Stimulated activated CD4-positive, alpha-beta T cell treated with anti-CD3 and anti-CD28 coated beads, Interleukin-15, amount 100 ng/mL, for 1 hour (primary cell): ENCODE measurements around the gene SCAMP5.
A peak's percentile ranks its signal among the peaks of the same experiment; 100 is the strongest.

Source experiments
- DNase-seq, 2 donors: peaks; one replicate each; pipeline ENCODE4 v3.0.0-alpha.2; 2020; ENCODE audit warnings: low read depth in 1 of 2, low spot score in 1 of 2

The SCAMP5 gene

GRCh38 chr15:75021341-75021740, 26.0 kb downstream of the SCAMP5 start:
- no peak for DNase-seq

GRCh38 chr15:75022783-75023180, 27.4 kb downstream of the SCAMP5 start:
- DNase-seq = no peak

- peak; percentile 84 to 86 for DNase-seq
Observed at GRCh38 chr15:75023181-75023871, 28.0 kb downstream of the SCAMP5 start, which contains the start of gene PPCDC. TSS of gene PPCDC (plus strand) at chr15:75023590. CDS start at chr15:75028319, 4,729 bp downstream.

- no peak for DNase-seq
Observed at GRCh38 chr15:75023872-75024636, 28.7 kb downstream of the SCAMP5 start.

- no peak for DNase-seq
Observed at GRCh38 chr15:75025107-75025506, 29.7 kb downstream of the SCAMP5 start.

GRCh38 chr15:75025548-75026260, 30.3 kb downstream of the SCAMP5 start:
- DNase-seq = no peak

GRCh38 chr15:75027551-75027950, 32.2 kb downstream of the SCAMP5 start:
- no peak for DNase-seq

- no peak for DNase-seq
Observed at GRCh38 chr15:75028991-75029377, 33.6 kb downstream of the SCAMP5 start.

GRCh38 chr15:75029378-75030022, 34.1 kb downstream of the SCAMP5 start:
- DNase-seq = peak; percentile 77 to 80

GRCh38 chr15:75030023-75030413, 34.7 kb downstream of the SCAMP5 start:
- DNase-seq = no peak

- DNase-seq = no peak
Observed at GRCh38 chr15:75030424-75030823, 35.1 kb downstream of the SCAMP5 start.

- DNase-seq = no peak
Observed at GRCh38 chr15:75031848-75032247, 36.5 kb downstream of the SCAMP5 start.

- DNase-seq = no peak
Observed at GRCh38 chr15:75032395-75032794, 37.0 kb downstream of the SCAMP5 start.

GRCh38 chr15:75033809-75034208, 38.4 kb downstream of the SCAMP5 start:
- no peak for DNase-seq

- no peak for DNase-seq
Observed at GRCh38 chr15:75034615-75035014, 39.3 kb downstream of the SCAMP5 start.

- DNase-seq = no peak
Observed at GRCh38 chr15:75036212-75036616, 40.9 kb downstream of the SCAMP5 start.

GRCh38 chr15:75037685-75038084, 42.3 kb downstream of the SCAMP5 start:
- no peak for DNase-seq

- no peak for DNase-seq
Observed at GRCh38 chr15:75038231-75038630, 42.9 kb downstream of the SCAMP5 start.

GRCh38 chr15:75042730-75043508, 47.6 kb downstream of the SCAMP5 start:
- DNase-seq = peak; percentile 14 to 16

- DNase-seq = no peak
Observed at GRCh38 chr15:75043509-75044257, 48.3 kb downstream of the SCAMP5 start.
